Measurements from ENCODE around the gene KIAA1328. TPM values are rescaled to one million over a fixed set of nuclear protein-coding genes. Genes with fewer than 3 reads are reported as not detected.

Gene KIAA1328
- total RNA-seq, 3 donors from 2014 or later: 17.4 to 36.1 (median 25.6) TPM

- no peak overlapping the region for H3K4me3 ChIP-seq
- TF ChIP-seq CTCF (IDR thresholded peaks at IDR 0.05) (no peak), POLR2AphosphoS5 (IDR thresholded peaks at IDR 0.05) (no peak), POLR2A (IDR thresholded peaks at IDR 0.05) (no peak)
- no peaks in the 10 kb centered on the region for H3K4me1 ChIP-seq
- no peaks in the 10 kb centered on the region for H3K27me3 ChIP-seq
- H3K9me3 ChIP-seq: peaks cover 4 to 22% of the 10 kb centered on the region in 2 donors
- no peak overlapping the region for H3K27ac ChIP-seq
- no peaks in the 10 kb centered on the region for H3K36me3 ChIP-seq
- intact Hi-C loops (cut with DNase I; ENCODE audit: low total_unique reads): no loop called here
- DNase-seq (ENCODE audit: low spot score in 2 of 2): no peak
These were observed 106.0 kb downstream of the KIAA1328 start for GRCh38 chr18:36934884-36935283.

GRCh38 chr18:36942264-36942663 is 113.3 kb downstream of the KIAA1328 start:
- TF ChIP-seq CTCF (IDR thresholded peaks at IDR 0.05) (no peak), POLR2A (IDR thresholded peaks at IDR 0.05) (no peak), POLR2AphosphoS5 (IDR thresholded peaks at IDR 0.05) (no peak)

GRCh38 chr18:36947820-36948348 is 119.0 kb downstream of the KIAA1328 start:
- TF ChIP-seq POLR2A (IDR thresholded peaks at IDR 0.05): no peak
- TF ChIP-seq CTCF (IDR thresholded peaks at IDR 0.05): no peak
- no peak for TF ChIP-seq POLR2AphosphoS5 (IDR thresholded peaks at IDR 0.05)
- Histone ChIP-seq H3K36me3 (no peaks in the 10 kb centered on the region), H3K4me1 (no peaks in the 10 kb centered on the region), H3K27me3 (no peaks in the 10 kb centered on the region), H3K9me3 (no peaks in the 10 kb centered on the region), H3K4me3 (no peak overlapping the region), H3K27ac (no peak overlapping the region)
- no peak for DNase-seq (ENCODE audit: low spot score in 2 of 2)
- intact Hi-C loops (cut with DNase I; ENCODE audit: low total_unique reads): no loop called here

More at GRCh38 chr18:36942264-36942663, 113.3 kb downstream of the KIAA1328 start:
- Histone ChIP-seq H3K27me3 (no peaks in the 10 kb centered on the region), H3K4me1 (no peaks in the 10 kb centered on the region), H3K9me3 (peaks cover 0 to 18% of the 10 kb centered on the region in 2 donors), H3K4me3 (no peak overlapping the region), H3K36me3 (no peaks in the 10 kb centered on the region), H3K27ac (no peak overlapping the region)
- intact Hi-C loops (cut with DNase I; ENCODE audit: low total_unique reads): loop anchor here (5.0 kb wide), 1 partner anchor 450 kb away; no protein-coding TSS in a partner anchor
- DNase-seq (ENCODE audit: low spot score in 2 of 2): no peak

GRCh38 chr18:36950282-36950681 is 121.4 kb downstream of the KIAA1328 start:
- Histone ChIP-seq H3K4me1 (no peaks in the 10 kb centered on the region), H3K27ac (no peak overlapping the region), H3K27me3 (no peaks in the 10 kb centered on the region), H3K36me3 (no peaks in the 10 kb centered on the region), H3K9me3 (no peaks in the 10 kb centered on the region), H3K4me3 (no peak overlapping the region)
- TF ChIP-seq POLR2AphosphoS5 (IDR thresholded peaks at IDR 0.05): no peak
- TF ChIP-seq CTCF (IDR thresholded peaks at IDR 0.05): no peak
- no peak for TF ChIP-seq POLR2A (IDR thresholded peaks at IDR 0.05)
- intact Hi-C loops (cut with DNase I; ENCODE audit: low total_unique reads): no loop called here
- DNase-seq (ENCODE audit: low spot score in 2 of 2): no peak

GRCh38 chr18:36950960-36951359 is 122.0 kb downstream of the KIAA1328 start:
- Histone ChIP-seq H3K4me1 (no peaks in the 10 kb centered on the region), H3K27ac (no peak overlapping the region), H3K9me3 (no peaks in the 10 kb centered on the region), H3K27me3 (no peaks in the 10 kb centered on the region), H3K4me3 (no peak overlapping the region), H3K36me3 (no peaks in the 10 kb centered on the region)
- TF ChIP-seq POLR2A (IDR thresholded peaks at IDR 0.05): no peak
- DNase-seq (ENCODE audit: low spot score in 2 of 2): no peak
- intact Hi-C loops (cut with DNase I; ENCODE audit: low total_unique reads): no loop called here

GRCh38 chr18:36953047-36953446 is 124.1 kb downstream of the KIAA1328 start:
- no peak overlapping the region for H3K27ac ChIP-seq
- H3K27me3 ChIP-seq: no peaks in the 10 kb centered on the region
- intact Hi-C loops (cut with DNase I; ENCODE audit: low total_unique reads): no loop called here
- H3K9me3 ChIP-seq: no peaks in the 10 kb centered on the region
- no peak overlapping the region for H3K4me3 ChIP-seq
- H3K4me1 ChIP-seq: no peaks in the 10 kb centered on the region
- TF ChIP-seq POLR2A (IDR thresholded peaks at IDR 0.05) (no peak), CTCF (IDR thresholded peaks at IDR 0.05) (no peak), POLR2AphosphoS5 (IDR thresholded peaks at IDR 0.05) (no peak)
- DNase-seq (ENCODE audit: low spot score in 2 of 2): no peak
- no peaks in the 10 kb centered on the region for H3K36me3 ChIP-seq
